Endodermal cell (in vitro differentiated cells): ENCODE measurements around the gene TSPAN33. TPM values are rescaled to one million over a fixed set of nuclear protein-coding genes. Genes with fewer than 3 reads are reported as not detected.

Experiments used
- DNase-seq: peaks from one replicate; pipeline ENCODE4 v3.0.0-alpha.2; 2017
- H3K27ac ChIP-seq: 2 replicates; pipeline ENCODE4 v1.5.1; 2013; ENCODE audit warnings: mild to moderate bottlenecking, low read depth, low read length, moderate library complexity
- H3K27me3 ChIP-seq: 2 replicates; pipeline ENCODE4 v1.6.1; 2013; ENCODE audit warnings: mild to moderate bottlenecking, low read length, moderate library complexity; ENCODE audit not compliant: insufficient read depth, control insufficient read depth, poor library complexity, severe bottlenecking
- H3K36me3 ChIP-seq: 2 replicates; pipeline ENCODE4 v1.7.0; 2013; ENCODE audit warnings: mild to moderate bottlenecking, low read length, moderate library complexity; ENCODE audit not compliant: control insufficient read depth, insufficient read depth
- H3K4me1 ChIP-seq: one replicate; pipeline ENCODE4 v1.7.0; 2013; ENCODE audit warnings: low read length; ENCODE audit not compliant: control insufficient read depth, insufficient read depth
- H3K4me3 ChIP-seq: 2 replicates; pipeline ENCODE4 v1.5.1; 2013; ENCODE audit warnings: mild to moderate bottlenecking, low read length, moderate library complexity
- H3K9ac ChIP-seq: 2 replicates; pipeline ENCODE4 v1.6.1; 2013; ENCODE audit warnings: mild to moderate bottlenecking, low read length, moderate library complexity; ENCODE audit not compliant: poor library complexity, severe bottlenecking; ENCODE audit errors: extremely low read depth
- H3K9me3 ChIP-seq: 2 replicates; pipeline ENCODE4 v1.6.1; 2013; ENCODE audit warnings: mild to moderate bottlenecking, low read length, moderate library complexity; ENCODE audit not compliant: control insufficient read depth
- H3K27ac Mint-ChIP-seq: 2 replicates; pipeline ENCODE4 v1.8.0; 2020; ENCODE audit warnings: mixed read lengths
- H3K27me3 Mint-ChIP-seq: 2 replicates; pipeline ENCODE4 v1.8.0; 2021; ENCODE audit warnings: mild to moderate bottlenecking, mixed read lengths; ENCODE audit not compliant: insufficient read depth
- H3K36me3 Mint-ChIP-seq: 2 replicates; pipeline ENCODE4 v1.8.0; 2020; ENCODE audit warnings: low read depth, mixed read lengths
- H3K4me1 Mint-ChIP-seq: 2 replicates; pipeline ENCODE4 v1.8.0; 2020; ENCODE audit warnings: mixed read lengths
- H3K4me3 Mint-ChIP-seq: 2 replicates; pipeline ENCODE4 v1.8.0; 2020; ENCODE audit warnings: mild to moderate bottlenecking, moderate library complexity, mixed read lengths
- H3K9me3 Mint-ChIP-seq: 2 replicates; pipeline ENCODE4 v1.8.0; 2020; ENCODE audit warnings: mild to moderate bottlenecking, mixed read lengths
- CTCF ChIP-seq: fragments of 200-600 bp; sonication (generic); conservative IDR thresholded peaks from 2 replicates; pipeline ENCODE4 v1.5.0; 2021; ENCODE audit warnings: antibody characterized with exemption, mild to moderate bottlenecking
- WGBS, 2 experiments: methylation state at CpG; one replicate each; pipeline versions ENCODE4 v1.1.5 to v1.1.7; 2013; ENCODE audit warnings: missing lambda C conversion rate in 2 of 2, mixed read lengths in 1 of 2; ENCODE audit not compliant: insufficient coverage in 1 of 2, insufficient read length in 1 of 2; 5-methylcytosine and 5-hydroxymethylcytosine counted together
- total RNA-seq, 2 donors: library from RNA; stranded (reverse); fragmentation: NEBNext Ultra II Directional in 1 of 2; extraction: Animal tissue kit (Norgen Biotek cat#: 25700) in 1 of 2; gene quantifications; 2 replicates in 1 of 2; 3 replicates in 1 of 2; pipeline ENCODE4 v1.2.1, GENCODE V29; 2021

TSPAN33 gene
- total RNA-seq, 2 donors from 2014 or later = 33.2 to 35.6 TPM

GRCh38 chr7:129144834-129145668 lies 544 bp downstream of the TSPAN33 start:
- TF ChIP-seq CTCF = peak; percentile 64
- Histone ChIP-seq H3K9me3 (no peaks in the 10 kb centered on the region), H3K27me3 (peaks cover 30% of the 10 kb centered on the region), H3K4me3 (peak overlapping the region; percentile 82), H3K27ac (no peak overlapping the region), H3K9ac (no peak overlapping the region), H3K4me1 (no peaks in the 10 kb centered on the region), H3K36me3 (no peaks in the 10 kb centered on the region)
- H3K4me1 Mint-ChIP-seq = peaks cover 14% of the 10 kb centered on the region
- peaks cover 6% of the 10 kb centered on the region for H3K36me3 Mint-ChIP-seq
- 0 to 9% methylated on average over 10 to 58 of the region's 58 CpGs for WGBS, 2 experiments
- DNase-seq = peak; percentile 62
- H3K27me3 Mint-ChIP-seq = peaks cover 40% of the 10 kb centered on the region
- no peaks in the 10 kb centered on the region for H3K9me3 Mint-ChIP-seq
- H3K4me3 Mint-ChIP-seq = peak overlapping the region; percentile 69
- no peak overlapping the region for H3K27ac Mint-ChIP-seq

- Histone ChIP-seq H3K27me3 (peaks cover 30% of the 10 kb centered on the region), H3K4me3 (no peak overlapping the region), H3K4me1 (peaks cover 4% of the 10 kb centered on the region), H3K9ac (no peak overlapping the region), H3K27ac (no peak overlapping the region), H3K9me3 (no peaks in the 10 kb centered on the region), H3K36me3 (no peaks in the 10 kb centered on the region)
- DNase-seq = no peak
- H3K4me3 Mint-ChIP-seq = peak overlapping the region; percentile 69
- WGBS, 2 experiments = 80 to 90% methylated on average over 8 of the region's 8 CpGs
- no peak overlapping the region for H3K27ac Mint-ChIP-seq
- peaks cover 38% of the 10 kb centered on the region for H3K27me3 Mint-ChIP-seq
- TF ChIP-seq CTCF = no peak
- peaks cover 6% of the 10 kb centered on the region for H3K36me3 Mint-ChIP-seq
- H3K9me3 Mint-ChIP-seq = no peaks in the 10 kb centered on the region
- peaks cover 20% of the 10 kb centered on the region for H3K4me1 Mint-ChIP-seq
Measured at GRCh38 chr7:129146237-129146979, 1.9 kb downstream of the TSPAN33 start.

GRCh38 chr7:129147731-129148130 lies 3.2 kb downstream of the TSPAN33 start:
- Mint-ChIP-seq H3K4me3 (no peak overlapping the region), H3K36me3 (peaks cover 6% of the 10 kb centered on the region), H3K27me3 (peaks cover 30% of the 10 kb centered on the region), H3K27ac (no peak overlapping the region), H3K4me1 (peaks cover 20% of the 10 kb centered on the region), H3K9me3 (no peaks in the 10 kb centered on the region)
- no peak for DNase-seq
- no peak overlapping the region for H3K4me3 ChIP-seq
- H3K9ac ChIP-seq = no peak overlapping the region
- H3K27ac ChIP-seq = no peak overlapping the region
- H3K36me3 ChIP-seq = no peaks in the 10 kb centered on the region
- peaks cover 4% of the 10 kb centered on the region for H3K4me1 ChIP-seq
- no peaks in the 10 kb centered on the region for H3K9me3 ChIP-seq
- H3K27me3 ChIP-seq = peaks cover 23% of the 10 kb centered on the region
- no peak for TF ChIP-seq CTCF
- 88 to 94% methylated on average over 1 to 3 of the region's 3 CpGs for WGBS, 2 experiments
